ENCODE results near the gene ZNF593.

- TF ChIP-seq CTCF (IDR thresholded peaks at IDR 0.05; ENCODE audit: low read depth, low read length), result no peak
- no peak for TF ChIP-seq POLR2A (IDR thresholded peaks at IDR 0.05; ENCODE audit: extremely low read depth, insufficient read length)
- TF ChIP-seq MAX (IDR thresholded peaks at IDR 0.05; ENCODE audit: low read depth, low read length), result no peak
Observed at GRCh38 chr1:26168410-26169197, 1.1 kb upstream of the ZNF593 start, which contains the start of gene C1orf232.

Measured in NB4 (cell line).